Stimulated activated CD4-positive, alpha-beta T cell treated with anti-CD3 and anti-CD28 coated beads, Interleukin-1b, Interleukin-23, amount 100 ng/mL, for 24 hours (primary cell): ENCODE data around the gene TMEM254.
"Not testable (repeated sequence)": the region's sequence is repeated elsewhere in the genome, so short reads cannot be mapped to it uniquely, and the experiment has no call there.

ENCODE experiments used
- DNase-seq, 4 experiments: peaks; one replicate each; pipeline ENCODE4 v3.0.0-alpha.2; 2020; ENCODE audit warnings: low read depth in 4 of 4, low spot score in 1 of 4

TMEM254 gene, protein sequence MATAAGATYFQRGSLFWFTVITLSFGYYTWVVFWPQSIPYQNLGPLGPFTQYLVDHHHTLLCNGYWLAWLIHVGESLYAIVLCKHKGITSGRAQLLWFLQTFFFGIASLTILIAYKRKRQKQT

DNA sequence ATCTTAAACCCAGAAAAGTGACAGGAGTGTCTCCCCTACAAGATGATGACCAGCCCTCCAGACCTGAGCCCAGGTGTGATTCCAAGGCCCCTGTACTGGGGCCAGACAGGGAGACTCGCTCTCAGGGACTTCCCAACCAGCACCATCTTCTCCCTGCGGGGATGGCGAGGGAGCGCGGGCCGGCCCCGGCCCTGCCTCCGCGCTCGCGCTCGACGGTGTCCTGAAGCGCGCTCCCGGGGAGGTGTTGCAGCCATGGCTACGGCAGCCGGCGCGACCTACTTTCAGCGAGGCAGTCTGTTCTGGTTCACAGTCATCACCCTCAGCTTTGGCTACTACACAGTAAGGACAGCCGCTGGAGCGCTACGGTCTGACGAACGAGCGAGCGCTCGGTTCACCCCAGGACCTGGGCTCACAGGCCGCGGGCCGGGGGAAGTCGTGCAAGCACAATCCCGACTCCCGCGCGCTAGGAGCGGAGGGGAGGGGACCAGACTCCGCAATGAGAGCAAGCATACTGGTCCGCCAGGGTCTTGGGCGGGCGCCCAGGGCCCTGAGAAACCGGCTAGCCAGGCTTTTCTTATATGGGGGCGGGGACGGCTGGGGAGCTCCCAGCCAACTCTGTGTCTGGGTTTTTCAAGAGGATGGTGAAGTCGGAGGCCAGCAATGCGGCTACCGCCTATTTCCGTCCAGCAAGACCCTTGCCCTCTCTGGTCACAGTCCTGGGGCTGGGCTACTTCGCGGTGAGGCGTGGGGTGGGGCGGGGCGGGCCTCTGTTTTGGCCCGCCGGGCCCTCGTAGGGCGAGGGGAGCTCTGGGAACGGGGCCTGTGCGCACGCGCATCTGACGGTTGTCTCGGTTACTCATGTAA, at the start of gene TMEM254:
TSS of gene TMEM254 (plus strand) at position 218 of the 864 bp plus-strand sequence. CDS start at position 253, 35 bp downstream.
- DNase-seq, result peak; percentile 77 to 86 (median 82)

GRCh38 chr10:80029205-80029604, 49.3 kb upstream of the TMEM254 start:
- DNase-seq, result not testable (repeated sequence)

DNA sequence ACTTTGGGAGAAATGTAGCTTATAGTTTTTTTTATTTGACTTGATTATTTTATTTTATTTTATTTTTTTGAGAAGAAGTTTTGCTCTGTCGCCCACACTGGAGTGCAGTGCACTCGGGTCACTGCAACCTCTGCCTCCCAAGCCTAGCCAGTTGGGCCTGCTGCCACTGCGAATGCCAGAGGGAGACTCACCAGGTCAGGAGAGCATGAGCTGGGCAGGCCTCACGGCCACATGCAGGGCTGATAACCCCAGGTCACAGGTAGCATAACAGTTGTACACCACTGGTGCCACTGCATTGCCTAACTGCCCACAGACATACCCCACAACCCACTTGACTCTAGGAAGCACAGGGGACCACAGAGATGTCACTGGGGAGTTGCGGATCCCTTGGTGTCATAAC, 48.6 kb upstream of the TMEM254 start:
- not testable (repeated sequence) for DNase-seq

GRCh38 chr10:80032503-80032902, 46.0 kb upstream of the TMEM254 start:
- no peak for DNase-seq

DNA sequence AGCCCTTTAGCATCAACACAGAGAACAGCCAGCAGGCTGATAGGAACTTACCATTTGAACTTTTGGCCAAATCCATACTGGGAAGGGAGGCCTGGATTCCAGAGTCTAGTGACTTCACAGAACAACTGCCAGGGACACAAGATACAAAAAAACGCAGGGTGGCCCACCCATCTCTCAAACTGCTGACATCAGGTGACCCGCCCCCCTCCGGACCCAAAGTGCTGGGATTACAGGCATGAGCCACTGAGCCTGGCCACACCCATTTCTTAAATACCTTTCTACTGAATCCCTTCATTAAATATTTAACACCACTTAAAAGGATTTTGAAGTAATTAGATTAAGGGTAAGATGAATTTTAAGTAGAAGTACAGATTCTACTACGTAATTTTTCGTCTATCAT, 43.7 kb upstream of the TMEM254 start:
- not testable (repeated sequence) for DNase-seq

DNA sequence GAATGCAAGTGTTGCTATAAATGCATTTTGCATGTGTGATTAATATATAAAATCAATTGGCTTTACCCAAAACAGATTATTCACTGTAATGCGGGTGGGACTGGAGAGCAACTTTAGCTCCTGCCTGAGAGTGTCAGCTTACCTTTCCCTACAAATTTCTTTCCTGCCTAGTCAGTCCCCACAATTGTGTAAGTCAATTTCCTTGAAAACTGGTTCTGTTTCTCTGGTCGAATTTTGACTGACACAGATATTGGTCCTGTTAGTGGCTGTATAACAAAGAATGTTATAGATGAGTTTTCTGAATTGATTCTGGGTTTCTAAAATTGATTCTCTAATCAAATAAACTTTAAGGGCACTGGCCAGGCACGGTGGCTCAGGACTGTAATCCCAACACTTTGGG, 43.0 kb upstream of the TMEM254 start:
- not testable (repeated sequence) for DNase-seq

- not testable (repeated sequence) for DNase-seq
Observed at GRCh38 chr10:80036921-80037500, 41.5 kb upstream of the TMEM254 start.

DNA sequence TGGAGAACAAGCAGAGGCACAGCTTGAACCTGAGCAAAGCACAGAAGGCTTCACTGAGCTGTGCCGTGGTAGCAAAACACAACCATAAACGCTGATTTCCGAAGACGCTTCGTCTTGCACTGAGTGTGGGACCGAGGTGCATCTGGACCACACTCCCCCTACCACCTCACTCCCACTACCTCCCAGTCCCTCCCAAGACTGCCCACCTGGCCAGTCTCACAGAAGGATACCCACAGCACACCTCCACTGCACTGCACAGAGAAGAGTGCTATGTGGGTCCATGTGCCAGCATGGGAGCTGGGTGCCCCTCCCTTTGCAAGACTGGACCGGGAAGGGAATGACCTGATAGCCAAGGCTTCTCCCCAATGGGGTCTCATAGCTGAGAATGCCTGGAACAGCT, 40.2 kb upstream of the TMEM254 start:
- DNase-seq, result not testable (repeated sequence)

GRCh38 chr10:80041162-80041561, 37.3 kb upstream of the TMEM254 start:
- no peak for DNase-seq

DNA sequence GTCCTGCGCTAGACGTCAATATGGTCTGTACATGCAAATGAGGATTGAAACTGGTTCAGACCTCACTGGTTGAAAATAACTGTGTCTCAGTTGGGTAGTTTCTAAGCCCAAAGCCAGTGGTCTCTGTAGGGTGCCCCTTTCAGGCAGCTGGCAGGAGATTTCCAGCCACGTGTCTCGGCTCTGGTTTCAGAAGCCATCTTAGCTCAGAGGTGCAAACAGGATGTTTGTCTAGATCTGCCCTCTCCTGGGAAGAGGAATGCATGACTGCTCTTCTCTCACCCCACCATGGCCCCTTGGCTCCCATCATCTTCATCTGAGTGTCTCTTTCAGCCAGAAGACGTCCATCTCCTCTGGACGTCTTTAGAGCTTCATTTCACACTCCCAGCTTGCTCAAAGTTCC, 33.5 kb upstream of the TMEM254 start:
- DNase-seq, result not testable (repeated sequence)

DNA sequence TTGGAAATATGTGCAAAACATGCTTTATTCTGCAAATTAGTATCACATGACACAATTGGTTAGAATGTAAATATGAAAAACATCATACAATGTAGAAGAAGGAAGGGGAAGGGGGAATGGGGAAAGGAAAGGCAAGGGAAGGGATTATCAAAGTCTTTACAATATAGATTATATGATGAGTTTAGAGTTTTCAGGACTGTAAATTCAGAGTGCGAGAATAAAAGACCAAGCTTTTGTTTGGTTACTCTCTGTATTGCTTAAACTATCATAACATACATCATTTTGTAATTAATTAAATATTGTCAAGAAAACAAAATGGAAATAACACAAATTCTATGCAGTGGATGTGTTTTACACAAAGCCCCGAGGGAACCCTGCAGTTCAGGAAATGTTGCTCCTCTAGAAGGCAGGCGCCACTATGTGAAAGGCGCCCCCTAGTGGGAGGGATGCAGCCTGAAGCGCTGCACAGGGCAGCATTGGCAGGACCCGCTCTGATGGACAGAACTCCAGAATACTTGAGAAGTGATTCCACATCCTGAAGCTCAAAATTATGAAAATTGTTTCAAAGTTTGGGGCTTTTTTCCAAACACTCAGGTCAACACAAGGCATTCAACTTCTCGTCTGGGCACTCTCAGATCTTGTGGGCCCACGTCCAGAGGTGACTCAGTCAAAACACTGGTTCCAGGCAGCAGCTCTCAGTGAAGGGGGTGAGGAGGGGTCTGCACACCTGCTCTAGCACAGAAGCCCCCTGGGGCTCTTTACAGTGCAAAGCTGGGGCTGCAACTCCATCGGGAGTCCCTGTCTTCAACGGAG, 31.6 kb upstream of the TMEM254 start:
- peak; percentile 61 to 63 (median 62) for DNase-seq

DNA sequence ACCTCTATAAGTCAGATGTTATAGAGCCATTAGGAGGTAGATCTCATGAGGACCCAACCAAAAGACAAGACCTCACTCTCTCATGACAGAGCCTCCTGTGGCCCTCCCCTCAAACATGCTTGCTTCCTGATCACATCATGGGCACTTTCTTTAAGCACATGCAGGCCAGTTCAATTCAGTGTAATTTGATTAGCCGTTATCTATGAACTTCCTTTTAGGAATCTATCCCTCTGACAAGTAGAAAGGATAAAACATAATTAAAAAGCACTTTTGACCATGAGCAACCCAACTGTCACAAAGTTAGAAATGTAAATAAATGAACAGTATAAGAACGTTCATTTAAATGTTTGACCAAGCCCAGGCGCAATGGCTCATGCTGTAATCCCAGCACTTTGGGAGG, 27.7 kb upstream of the TMEM254 start:
- DNase-seq, result no peak

- DNase-seq, result no peak
Observed at GRCh38 chr10:80051993-80052392, 26.5 kb upstream of the TMEM254 start.

DNA sequence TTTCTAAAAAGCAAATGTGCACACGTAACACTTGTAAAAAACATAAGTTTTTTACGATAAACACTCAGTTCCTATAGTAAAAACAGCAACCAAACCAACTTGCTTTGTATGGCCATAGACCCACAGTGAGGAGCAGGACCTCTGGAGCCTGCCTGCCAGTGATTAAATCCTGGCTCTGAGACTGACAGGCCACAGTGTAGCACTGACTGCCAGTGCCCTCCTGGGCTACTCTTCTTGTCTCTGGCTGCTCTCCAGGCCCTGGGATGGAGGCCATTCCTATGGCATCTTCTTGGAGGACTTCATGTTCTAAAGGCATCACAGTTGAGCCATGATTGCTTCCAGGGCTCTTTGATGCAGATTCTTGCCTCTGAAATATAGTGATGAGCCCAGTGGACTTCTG, 22.7 kb upstream of the TMEM254 start:
- no peak for DNase-seq

- DNase-seq, result no peak
Observed at GRCh38 chr10:80057171-80057570, 21.3 kb upstream of the TMEM254 start.

DNA sequence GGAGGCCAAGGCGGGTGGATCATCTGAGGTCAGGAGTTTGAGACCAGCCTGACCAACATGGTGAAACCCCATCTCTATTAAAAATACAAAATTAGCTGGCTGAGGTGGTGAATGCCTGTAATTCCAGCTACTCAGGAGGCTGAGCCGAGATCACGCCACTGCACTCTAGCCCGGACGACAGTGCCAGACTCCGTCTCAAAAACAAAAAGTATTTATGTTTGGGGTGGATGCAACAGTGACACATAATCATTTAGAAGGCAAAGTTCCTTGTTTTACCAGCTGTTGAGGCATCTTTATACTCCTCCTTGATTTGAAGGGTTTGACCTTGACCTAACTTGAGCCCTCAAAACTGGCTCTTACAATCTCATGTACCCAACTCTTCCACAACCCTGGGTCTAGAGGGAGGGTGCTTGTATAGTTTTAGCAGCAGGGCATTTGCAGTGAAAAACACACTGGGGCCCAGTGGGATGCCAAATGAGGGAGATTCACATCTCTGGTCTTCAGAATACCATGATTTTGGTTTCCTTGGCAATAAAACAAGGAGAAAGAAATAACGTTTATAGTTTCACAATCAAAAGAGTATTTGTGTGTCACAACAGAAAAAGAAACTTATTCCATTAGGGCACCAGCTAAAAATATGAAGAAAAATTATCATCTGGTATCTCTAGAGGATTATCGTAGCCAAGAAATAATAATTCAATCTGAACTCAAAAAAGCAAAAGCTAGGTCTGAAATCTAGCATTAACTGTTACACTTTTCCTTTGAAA, 14.2 kb upstream of the TMEM254 start:
- DNase-seq, result no peak

GRCh38 chr10:80066809-80067208, 11.7 kb upstream of the TMEM254 start:
- DNase-seq, result no peak

- DNase-seq, result not testable (repeated sequence)
Observed at GRCh38 chr10:80067821-80068220, 10.6 kb upstream of the TMEM254 start.

- no peak for DNase-seq
Observed at GRCh38 chr10:80068270-80068669, 10.2 kb upstream of the TMEM254 start.

GRCh38 chr10:80070057-80070456, 8.4 kb upstream of the TMEM254 start:
- no peak for DNase-seq

DNA sequence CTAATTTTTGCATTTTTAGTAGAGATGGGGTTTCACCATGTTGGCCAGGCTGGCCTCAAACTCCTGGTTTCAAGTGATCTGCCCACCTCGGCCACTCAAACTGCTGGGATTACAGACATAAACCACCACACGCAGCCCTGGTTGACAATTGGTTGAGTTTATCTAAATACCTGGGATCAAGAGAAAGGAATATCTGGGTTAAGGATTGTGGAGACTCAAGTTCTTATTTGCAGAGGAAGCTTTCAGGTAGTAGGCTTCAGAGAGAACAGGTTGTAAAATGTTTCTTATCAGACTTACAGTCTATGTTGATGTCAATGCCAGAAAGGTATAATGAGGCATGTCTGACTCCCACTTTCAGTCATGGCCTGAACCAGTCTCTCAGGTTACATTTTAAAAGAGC, 5.9 kb upstream of the TMEM254 start:
- DNase-seq, result no peak
